HG02884 (cell line): ENCODE data around the gene WDR20.
"Not testable (repeated sequence)": the region's sequence is repeated elsewhere in the genome, so short reads cannot be mapped to it uniquely, and the experiment has no call there.

Source experiments
- ATAC-seq: cut with Tn5 transposase; IDR thresholded peaks from one replicate; pipeline ENCODE4 v1.9.1; 2021; ENCODE audit warnings: mild to moderate bottlenecking, moderate library complexity; ENCODE audit not compliant: unreplicated experiment

WDR20 gene

DNA sequence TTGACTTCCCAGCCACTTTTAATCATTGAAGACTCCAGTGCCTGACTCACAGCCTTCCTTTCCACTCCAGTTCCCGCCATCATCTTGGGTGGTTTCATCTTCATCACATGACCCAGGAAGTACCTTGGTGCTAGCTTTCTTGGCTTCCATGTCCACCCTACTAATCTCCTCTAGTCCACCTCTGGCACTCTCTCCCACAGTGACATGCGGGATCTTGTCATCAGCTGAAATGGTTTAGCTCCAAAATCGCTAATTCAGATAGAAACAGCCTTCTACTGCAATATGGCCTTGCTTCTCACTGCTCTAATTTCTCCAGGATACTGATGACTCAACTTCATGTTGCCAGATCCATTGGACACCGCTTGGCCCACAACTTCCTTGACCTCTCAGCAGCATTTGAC is 24.5 kb downstream of the WDR20 start:
- no peak for ATAC-seq

DNA sequence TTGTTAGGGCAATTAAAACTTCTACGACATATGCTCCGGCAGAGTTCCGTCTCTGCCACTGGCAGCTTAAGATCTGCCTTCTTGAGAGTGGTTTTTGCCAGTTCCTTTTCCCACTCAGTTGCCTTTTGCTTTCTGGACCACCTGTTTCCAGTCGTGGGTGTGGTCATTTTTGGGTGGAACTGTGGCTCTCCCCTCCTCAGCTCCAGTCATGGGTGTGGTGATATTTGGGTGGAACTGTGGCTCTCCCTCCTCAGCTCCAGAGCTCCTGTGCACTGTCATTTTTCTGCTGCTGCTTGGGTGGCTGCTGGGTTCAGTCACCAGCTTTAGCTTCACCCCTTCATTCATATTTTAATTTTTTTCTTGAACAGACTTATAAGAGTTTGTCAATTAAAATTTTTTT is 25.3 kb downstream of the WDR20 start:
- ATAC-seq = no peak

DNA sequence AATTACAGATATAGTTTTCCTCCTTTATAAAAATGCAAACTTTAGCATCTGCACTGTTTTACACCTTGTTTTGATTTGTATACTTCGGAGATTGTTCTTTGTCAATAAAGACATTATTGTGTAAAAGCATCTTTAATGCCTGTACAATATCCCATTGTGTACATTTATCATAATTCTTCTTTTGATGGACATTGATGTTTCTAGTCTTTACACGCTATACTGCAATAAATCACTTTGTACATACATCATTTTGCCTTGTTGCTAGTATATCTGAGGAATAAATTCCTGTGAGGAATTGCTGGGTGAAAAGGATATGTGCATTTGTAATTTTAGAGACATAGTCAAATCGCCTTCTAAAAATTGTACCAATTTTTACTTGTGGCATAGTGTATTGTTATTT is 30.4 kb downstream of the WDR20 start:
- no peak for ATAC-seq

DNA sequence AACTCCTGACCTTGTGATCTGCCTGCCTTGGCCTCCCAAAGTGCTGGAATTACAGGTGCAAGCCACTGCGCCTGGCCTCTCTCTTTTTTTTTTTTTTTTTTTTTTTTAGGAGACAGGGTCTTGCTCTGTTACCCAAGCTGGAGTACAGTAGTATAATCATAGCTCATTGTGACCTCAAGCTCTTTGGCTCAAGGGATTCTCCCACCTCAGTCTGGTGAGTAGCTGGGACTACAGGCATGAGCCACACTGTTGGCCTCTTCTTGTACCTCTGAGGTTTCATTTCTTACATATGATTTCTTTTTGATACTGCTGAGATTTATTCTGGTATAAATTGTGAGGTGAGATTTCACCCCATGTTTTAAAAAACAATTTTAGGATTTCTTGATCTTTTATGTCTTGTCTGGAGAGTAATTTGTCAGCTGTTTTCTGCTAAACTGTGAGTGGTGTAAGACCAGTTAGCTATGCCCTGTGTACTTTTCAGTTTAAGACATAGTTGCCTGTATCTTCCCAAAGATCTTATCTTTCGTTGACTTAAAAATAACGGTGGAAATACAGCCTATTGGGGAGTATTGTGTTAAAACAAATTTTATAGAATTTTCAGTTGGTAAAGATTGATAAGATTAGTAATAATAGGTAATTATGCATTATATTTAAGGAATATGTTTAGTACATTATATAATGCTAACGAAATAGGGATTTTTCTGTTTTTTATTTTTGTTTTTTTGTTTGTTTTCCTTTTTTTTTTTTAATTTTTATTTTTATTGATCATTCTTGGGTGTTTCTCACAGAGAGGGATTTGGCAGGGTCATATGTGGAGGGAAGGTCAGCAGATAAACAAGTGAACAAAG is 31.7 kb downstream of the WDR20 start:
- ATAC-seq = no peak

DNA sequence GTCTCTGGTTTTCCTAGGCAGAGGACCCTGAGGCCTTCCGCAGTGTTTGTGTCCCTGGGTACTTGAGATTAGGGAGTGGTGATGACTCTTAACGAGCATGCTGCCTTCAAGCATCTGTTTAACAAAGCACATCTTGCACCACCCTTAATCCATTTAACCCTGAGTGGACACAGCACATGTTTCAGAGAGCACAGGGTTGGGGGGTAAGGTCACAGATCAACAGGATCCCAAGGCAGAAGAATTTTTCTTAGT is 32.2 kb downstream of the WDR20 start:
- ATAC-seq = not testable (repeated sequence)

DNA sequence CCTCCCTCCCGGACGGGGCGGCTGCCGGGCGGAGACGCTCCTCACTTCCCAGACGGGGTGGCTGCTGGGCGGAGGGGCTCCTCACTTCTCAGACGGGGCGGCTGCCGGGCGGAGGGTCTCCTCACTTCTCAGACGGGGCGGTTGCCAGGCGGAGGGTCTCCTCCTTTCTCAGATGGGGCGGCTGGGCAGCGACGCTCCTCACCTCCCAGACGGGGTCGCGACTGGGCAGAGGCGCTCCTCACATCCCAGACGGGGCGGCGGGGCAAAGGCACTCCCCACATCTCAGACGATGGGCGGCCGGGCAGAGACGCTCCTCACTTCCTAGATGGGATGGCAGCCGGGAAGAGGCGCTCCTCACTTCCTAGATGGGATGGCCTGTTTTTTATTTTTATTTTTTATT is 33.0 kb downstream of the WDR20 start:
- ATAC-seq = not testable (repeated sequence)

DNA sequence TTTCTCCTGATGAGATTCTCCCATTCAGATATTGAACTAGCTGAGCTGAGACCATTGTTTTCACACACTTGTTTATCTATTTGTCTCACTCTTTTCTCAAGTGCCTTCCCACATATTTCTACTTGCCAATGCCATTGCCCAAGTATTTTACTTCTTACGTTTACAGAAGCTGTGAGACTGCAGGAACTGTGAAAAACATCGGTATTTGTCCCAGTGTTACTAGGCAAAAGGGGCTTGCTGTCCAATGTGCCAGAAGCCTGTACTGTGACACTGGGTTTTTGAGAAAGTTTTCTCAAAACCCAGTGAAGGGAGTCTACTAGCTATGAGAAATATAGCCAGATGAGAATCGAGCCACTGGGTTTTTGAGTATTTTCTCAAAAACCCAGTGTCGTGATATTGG is 37.5 kb downstream of the WDR20 start:
- ATAC-seq = no peak

DNA sequence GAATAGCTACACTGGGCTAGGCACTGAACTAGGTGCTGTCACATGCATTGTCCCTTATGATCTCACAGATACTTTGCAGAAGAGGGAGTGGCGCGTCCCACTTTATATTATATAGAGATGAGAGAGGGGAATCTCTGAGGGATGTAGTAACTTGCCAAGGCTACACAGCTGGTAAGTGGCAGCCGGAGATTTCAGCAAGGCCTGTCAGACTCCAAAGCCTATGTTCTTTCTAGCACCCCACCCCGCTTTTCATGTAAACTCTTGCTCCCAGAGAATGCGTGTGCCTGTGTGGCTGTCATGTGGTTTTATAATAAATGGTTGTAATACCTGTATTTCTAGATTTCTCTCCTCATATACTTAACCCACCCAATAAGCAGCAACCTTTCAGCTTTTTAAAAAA is 39.1 kb downstream of the WDR20 start:
- ATAC-seq = no peak

DNA sequence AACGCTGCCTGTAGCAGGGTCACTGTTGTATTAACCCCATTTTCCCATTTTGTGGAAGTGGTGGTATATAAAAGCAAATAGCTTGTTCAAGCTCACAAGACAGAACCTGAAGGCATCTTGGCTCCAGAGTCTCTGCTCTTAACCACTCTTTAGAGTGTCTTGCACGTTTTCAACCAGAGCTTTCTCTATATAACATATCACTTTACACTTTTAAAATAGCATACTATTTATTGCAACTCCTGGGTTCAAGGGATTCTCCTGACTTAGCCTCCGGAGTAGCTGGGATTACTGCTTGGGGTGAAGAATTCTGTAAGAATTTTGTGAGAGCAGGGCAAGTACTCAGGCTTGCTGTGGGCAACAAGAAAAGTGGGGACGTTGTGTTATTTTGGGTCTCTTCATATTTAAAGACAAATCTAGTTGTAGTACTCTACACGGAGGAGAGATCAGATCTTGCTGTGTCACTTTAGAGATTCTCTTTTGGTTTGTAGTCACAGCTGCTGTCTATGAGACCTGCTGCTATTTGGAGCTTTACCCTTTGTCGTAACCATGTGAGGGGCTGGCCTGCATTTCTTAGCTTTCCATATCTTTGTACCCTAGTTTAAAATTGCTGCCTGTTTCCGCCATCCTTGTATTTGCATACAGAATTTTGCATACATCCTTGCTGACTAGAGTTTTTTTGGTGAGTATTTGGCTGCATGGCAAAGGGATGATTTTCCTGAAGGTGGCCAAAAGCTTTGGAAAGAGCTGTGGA is 40.7 kb downstream of the WDR20 start:
- no peak for ATAC-seq

DNA sequence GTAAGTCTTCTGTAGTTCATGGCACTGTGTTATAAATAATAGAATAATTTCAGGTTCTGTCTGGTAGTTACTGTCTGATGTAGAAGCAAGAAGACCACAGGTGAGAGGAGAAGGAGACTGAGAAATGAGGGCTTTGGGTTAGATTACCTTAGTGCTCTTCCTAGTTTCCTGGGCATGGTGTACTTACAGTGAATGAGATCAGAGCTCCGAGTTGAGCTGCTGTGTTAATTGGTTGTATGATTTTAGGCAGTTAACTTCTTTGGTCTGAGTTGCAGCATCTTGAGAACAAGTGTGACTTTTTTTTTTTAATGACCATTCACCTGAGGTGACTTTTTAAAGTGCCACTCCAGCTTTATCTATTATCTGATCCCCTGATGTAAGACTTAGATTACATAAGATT is 41.5 kb downstream of the WDR20 start:
- no peak for ATAC-seq

DNA sequence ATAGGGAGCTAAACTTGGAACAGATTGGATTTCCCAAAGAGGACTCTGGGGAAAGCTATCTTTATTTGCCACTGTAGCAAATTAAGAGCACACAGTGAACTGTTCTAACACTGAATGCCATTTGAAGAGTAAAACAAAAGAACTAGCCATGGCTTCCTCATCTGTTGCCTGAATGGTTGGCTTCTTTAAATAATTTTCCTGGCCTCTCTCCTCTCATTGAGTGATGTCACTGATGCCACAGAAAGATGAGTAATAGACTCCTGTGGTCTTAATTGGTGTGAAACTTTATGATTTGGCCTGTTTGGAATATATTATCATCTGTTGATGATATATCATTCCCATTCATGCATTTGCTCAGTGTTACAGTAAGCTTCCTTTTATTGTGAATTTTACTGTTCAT is 42.5 kb downstream of the WDR20 start:
- ATAC-seq = no peak

DNA sequence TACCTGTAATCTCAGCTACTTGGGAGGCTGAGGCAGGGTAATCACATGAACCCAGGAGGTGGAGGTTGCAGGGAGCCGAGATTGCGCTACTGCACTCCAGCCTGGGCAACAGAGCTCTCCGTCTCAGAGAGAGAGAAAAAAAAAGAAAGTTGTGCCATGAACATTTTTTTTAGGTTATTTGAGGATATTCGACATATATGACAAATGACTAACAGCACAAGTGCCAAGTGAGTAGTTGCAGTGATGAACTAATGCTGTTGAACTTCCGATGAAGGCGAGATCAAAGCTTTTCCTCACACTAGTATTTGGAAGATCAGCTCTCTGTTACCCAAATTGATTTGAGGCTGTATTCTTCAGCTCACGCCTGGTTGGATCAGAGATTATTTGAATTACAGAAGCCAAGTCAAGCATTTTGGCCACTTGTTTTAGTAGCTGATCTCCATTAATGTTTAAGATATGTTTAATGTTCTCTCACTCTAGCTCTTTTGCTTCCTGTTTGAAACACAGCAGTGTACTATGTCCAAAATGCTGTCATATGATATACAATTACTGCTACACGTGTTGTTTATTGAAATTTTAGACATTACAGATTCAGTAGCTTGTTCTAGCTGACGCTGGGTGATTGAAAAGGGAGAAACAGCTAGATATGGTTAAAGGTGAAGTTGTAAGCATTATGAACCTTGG is 43.4 kb downstream of the WDR20 start:
- ATAC-seq = no peak

DNA sequence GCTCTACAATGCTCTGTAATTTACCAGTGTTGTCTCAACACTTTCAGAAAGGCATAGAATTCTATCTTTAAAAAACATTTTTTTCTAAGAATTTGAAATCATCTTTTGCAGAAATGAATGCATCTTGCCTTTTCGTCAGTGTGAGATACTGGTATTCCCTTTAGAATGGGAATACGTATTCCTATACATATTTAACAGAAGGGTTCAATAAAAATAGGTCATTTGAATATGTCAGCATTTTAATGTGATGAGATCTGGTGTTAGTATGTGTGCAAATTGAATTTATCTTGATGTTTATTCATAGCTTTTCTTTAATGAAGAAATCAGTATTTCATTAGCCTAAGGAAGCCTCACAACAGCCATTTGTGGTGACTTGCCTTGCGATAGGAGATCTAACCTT is 44.2 kb downstream of the WDR20 start:
- no peak for ATAC-seq

DNA sequence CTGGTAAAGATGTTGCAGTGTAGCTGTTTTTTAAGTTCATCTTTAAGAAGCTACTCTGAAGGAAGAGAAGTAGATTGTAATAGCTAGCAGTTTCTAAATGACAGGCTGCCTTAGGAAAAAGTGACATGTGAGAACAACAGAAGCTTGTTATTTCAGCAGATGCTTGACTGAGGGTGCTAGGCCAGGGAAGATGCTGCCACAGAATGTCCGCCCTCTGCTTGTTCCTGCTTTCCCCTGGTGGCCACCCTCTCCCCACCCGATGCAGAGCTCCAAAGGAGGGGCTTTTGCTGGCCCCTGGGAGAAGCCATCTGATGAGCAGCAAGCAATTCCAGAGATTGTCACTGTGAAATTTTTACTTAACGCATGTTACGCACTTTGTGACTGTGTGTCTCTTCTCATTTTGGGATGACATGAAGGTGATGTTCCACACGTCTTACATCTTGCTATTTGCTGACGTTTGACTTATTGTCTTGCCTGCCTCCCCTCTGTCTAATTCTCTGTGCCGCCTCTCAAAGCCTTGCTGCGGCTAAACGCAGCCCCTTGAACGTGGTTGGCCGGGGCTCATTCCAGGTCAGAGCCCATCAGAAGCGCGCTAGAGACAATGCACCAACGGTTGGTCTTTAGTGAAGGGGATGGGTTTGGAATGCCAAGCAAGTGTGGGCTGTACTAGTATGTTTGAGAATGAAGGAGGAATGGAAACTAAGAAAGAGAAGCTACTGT is 44.8 kb downstream of the WDR20 start:
- ATAC-seq = no peak

DNA sequence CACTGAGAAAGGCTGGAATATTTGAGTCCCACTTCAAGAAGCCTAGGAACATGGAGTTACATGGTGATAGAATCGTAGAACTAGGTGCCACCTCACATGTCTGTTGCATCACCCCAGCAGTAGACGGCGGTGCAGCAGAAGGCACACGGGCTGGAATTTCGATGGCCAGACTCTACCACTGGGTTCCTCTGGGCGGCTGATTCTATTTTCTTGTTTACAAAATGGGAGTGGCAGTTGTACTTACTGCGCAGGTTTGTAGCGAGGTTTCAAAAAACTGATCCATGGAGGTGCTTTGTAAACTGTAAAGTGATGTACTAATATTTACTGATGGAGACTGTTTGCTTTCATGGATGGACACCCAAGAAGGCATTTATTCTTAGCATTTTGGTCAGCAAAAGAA is 45.7 kb downstream of the WDR20 start:
- no peak for ATAC-seq

DNA sequence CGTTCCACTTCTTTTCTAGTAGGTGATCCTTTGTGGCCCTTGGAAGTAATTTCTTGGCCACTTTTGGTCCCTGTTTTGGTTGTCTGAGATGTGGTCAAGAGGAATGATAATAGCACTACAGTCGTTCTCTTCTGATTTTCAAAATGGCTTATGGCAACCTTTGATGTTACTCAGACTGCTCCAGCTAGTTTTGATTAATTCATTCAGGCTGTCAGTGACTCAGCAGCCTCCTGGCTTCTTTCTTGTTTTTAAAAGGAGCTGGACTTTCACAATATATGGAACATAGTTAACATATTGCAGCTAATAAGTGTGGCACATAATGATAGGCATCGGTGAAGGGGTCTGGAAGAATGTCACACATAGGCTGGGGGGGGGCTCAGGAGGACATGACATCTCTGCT is 47.3 kb downstream of the WDR20 start:
- no peak for ATAC-seq

DNA sequence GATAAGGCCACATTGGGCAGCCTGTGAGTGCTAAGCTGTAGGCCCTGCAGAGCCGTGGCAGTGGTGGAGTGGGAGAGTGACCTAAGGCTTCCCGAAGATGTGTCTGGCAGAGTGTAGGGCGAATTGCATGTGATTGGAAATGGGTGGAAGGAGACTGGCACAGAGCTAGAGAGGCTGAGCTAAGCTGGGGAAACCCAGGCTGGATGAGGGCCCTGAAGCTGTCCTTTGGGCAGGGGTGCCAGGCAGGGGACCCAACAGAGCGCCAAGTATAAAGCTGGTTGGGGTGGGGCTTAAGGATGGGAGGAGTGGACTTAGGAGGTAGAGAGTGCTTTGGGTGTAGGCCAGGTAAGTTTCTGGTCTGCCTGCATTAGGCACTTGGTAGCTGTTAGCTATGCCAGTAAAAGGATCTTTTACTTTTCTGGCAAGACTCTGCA is 47.9 kb downstream of the WDR20 start:
- no peak for ATAC-seq

DNA sequence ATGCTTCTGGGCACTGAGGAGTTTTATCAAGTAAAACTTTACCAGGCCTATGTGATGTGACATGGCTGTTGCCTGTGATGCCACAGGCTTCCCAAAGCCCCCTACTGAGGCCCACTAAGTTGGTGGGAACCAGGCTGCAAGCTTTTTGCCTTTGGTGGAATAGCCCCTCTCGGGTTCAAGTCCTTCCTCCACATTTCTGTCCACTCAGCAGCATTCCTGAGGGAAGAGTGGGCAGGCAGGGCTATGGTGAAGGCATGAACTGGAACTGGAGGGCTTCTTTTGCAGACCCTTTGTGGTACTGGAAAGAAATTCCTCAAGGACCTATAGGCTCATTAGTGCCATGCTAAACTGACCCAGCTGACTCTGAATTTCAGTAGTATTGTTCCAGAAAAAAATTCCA is 48.5 kb downstream of the WDR20 start:
- no peak for ATAC-seq

DNA sequence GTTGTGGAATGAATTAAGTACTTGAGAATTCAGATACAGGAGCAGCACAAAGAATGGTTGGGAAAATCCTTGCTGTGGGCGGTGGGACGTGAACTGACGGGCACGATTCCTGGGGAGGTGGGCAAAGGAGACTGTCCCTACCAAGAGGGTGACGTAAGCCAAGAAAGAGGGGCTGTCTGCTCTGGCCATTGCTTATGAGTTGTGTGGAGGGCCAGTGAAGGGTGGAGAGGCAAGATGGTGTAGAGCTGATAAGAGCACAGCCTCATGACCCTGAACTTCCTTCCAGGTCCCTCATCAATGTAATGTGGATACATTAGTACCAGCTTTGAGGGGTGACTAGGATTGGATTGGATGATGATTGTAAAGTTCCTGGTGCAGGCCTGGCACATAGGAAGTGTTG is 50.2 kb downstream of the WDR20 start:
- no peak for ATAC-seq

DNA sequence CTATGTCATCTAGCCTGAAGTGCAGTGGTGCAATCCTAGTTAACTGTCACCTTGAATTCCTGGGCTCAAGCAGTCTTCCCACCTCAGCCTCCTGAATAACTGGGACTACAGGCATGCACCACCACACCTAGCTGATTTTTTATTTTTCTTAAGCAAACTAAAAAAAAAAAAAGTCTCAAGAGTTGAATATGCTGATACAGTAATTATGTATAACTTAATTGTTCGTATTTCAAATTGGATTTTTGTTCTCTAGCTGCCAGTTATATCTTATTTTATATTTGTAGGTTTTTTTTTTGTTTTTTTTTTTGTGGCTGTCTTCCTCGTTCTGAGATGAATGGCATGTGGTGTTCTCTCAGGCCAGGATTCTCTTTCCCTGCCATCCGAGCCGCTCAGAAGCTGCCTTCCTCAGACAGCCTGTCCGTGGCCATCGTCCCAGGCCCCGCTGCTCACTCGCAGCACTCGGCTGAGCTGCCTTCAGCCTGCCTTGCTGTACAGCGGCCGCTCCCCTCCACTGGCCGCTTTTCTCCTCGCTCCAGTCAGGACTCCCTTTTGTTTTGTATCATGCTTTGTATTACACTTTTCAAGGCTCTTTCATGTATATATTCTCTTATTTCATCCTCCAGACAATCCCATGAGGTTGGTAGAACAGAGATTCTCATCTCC is 53.3 kb downstream of the WDR20 start:
- ATAC-seq = no peak

DNA sequence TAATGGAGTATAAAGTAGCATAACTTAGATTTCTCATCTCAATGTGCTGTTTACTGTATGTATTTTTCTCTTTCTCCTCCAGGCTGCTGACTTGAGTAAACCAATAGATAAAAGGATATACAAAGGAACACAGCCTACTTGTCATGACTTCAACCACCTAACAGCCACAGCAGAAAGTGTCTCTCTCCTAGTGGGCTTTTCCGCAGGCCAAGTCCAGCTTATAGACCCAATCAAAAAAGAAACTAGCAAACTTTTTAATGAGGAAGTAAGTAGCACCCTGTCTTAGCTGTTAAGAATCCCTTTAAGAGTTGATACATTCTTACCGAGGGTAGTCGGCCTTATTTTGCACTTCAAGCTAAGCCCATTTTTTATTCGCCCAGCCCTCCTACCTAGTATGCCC is 55.2 kb downstream of the WDR20 start:
- no peak for ATAC-seq
